A549 (cell line): ENCODE data around the gene CFD. TPM values are rescaled to one million over a fixed set of nuclear protein-coding genes. Genes with fewer than 3 reads are reported as not detected.

Source experiments
- ATAC-seq, 2 experiments: fragments of 200-7000 bp in 1 of 2; fragments of >200 bp in 1 of 2; cut with Nextera tagmentation in 1 of 2; cut with Tn5 transposase in 1 of 2; 3 replicates each; pipeline versions ENCODE4 v1.8.0 to v1.9.1; 2018 to 2020; ENCODE audit warnings: mild to moderate bottlenecking in 1 of 2, moderate library complexity in 1 of 2
- CTCF ChIA-PET: fragments of 300-600 bp; sonication (Branson Sonifier 250); formaldehyde crosslinking; extraction: SDS; loops from one replicate; lab custom pipeline; 2021; ENCODE audit warnings: antibody characterized with exemption, inconsistent platforms; lab: Yijun Ruan, JAX
- POLR2A ChIA-PET: fragments of 350-600 bp; formaldehyde crosslinking; extraction: SDS; loops from one replicate; lab custom pipeline; 2021; ENCODE audit warnings: antibody characterized with exemption, inconsistent platforms; lab: Yijun Ruan, JAX
- DNase-seq, 2 experiments: peaks; one replicate each; pipeline versions ENCODE4 v3.0.0 to v3.0.0-alpha.2; 2011 to 2016; ENCODE audit warnings: low read depth in 1 of 2, low spot score in 1 of 2
- FAIRE-seq: peaks from 2 replicates; lab custom pipeline; 2011; peaks lifted over from hg19 to GRCh38; lab: Jason Lieb, UNC
- H3K27ac ChIP-seq, 2 experiments: fragments of >200 bp; sonication (Bioruptor Twin); formaldehyde crosslinking; 3 replicates each; pipeline ENCODE4 v1.5.1; 2016 to 2017
- H3K4me1 ChIP-seq: fragments of >200 bp; sonication (Bioruptor Twin); formaldehyde crosslinking; 3 replicates; pipeline ENCODE4 v1.6.1; 2016
- H3K4me2 ChIP-seq: fragments of >200 bp; sonication (Bioruptor Twin); formaldehyde crosslinking; 3 replicates; pipeline ENCODE4 v1.6.1; 2016
- H3K4me3 ChIP-seq: fragments of >200 bp; sonication (Bioruptor Twin); formaldehyde crosslinking; 3 replicates; pipeline ENCODE4 v1.5.1; 2016
- H3K9me3 ChIP-seq: fragments of >200 bp; sonication (Bioruptor Twin); formaldehyde crosslinking; 3 replicates; pipeline ENCODE4 v1.6.1; 2016
- CBX8 ChIP-seq: fragments of 200-600 bp; sonication (generic); IDR thresholded peaks from 2 replicates; pipeline ENCODE4 v1.6.1; 2016
- CHD4 ChIP-seq: fragments of 200-600 bp; sonication (generic); IDR thresholded peaks from 2 replicates; pipeline ENCODE4 v1.6.1; 2016; ENCODE audit warnings: antibody characterized with exemption, mild to moderate bottlenecking, borderline replicate concordance
- EHMT2 ChIP-seq: fragments of 200-600 bp; sonication (generic); IDR thresholded peaks from 2 replicates; pipeline ENCODE4 v1.6.1; 2016; ENCODE audit warnings: antibody characterized with exemption, low read depth, mild to moderate bottlenecking, moderate library complexity
- ESRRA ChIP-seq: fragments of 150-350 bp; IDR thresholded peaks from 2 replicates; pipeline ENCODE4 v1.6.1; 2014; ENCODE audit warnings: mild to moderate bottlenecking, low read length, borderline replicate concordance
- FOSB ChIP-seq: fragments of 250-450 bp; sonication (Bioruptor Pico); IDR thresholded peaks from 2 replicates; pipeline ENCODE4 v1.5.0; 2020; ENCODE audit warnings: mild to moderate bottlenecking, moderate library complexity
- FOSL2 ChIP-seq, 2 experiments: fragments of 450-650 bp in 1 of 2; fragments of >200 bp in 1 of 2; sonication (Bioruptor Twin) in 1 of 2; formaldehyde crosslinking; IDR thresholded peaks; 2 replicates each; pipeline versions ENCODE4 v1.5.0 to v1.6.1; 2016 to 2020; ENCODE audit warnings: mild to moderate bottlenecking in 1 of 2, moderate library complexity in 1 of 2
- FOXS1 ChIP-seq: fragments of 250-450 bp; sonication (Bioruptor Pico); IDR thresholded peaks from 2 replicates; pipeline ENCODE4 v1.5.0; 2020; ENCODE audit warnings: mild to moderate bottlenecking, moderate library complexity
- HOXB13 ChIP-seq: fragments of 250-450 bp; sonication (Bioruptor Pico); IDR thresholded peaks from 2 replicates; pipeline ENCODE4 v1.5.0; 2020; ENCODE audit warnings: low read depth, mild to moderate bottlenecking, moderate library complexity
- KDM1A ChIP-seq: fragments of 200-600 bp; sonication (generic); IDR thresholded peaks from 2 replicates; pipeline ENCODE4 v1.6.1; 2016; ENCODE audit warnings: low read depth, mild to moderate bottlenecking
- KDM5A ChIP-seq: fragments of 200-600 bp; sonication (generic); IDR thresholded peaks from 2 replicates; pipeline ENCODE4 v1.6.1; 2016; ENCODE audit warnings: antibody characterized with exemption, mild to moderate bottlenecking
- PHF8 ChIP-seq: fragments of 200-600 bp; sonication (generic); IDR thresholded peaks from 2 replicates; pipeline ENCODE4 v1.6.1; 2016; ENCODE audit warnings: low read depth, mild to moderate bottlenecking, antibody characterized with exemption, moderate library complexity, borderline replicate concordance
- POLR2A ChIP-seq: IDR thresholded peaks from 2 replicates; pipeline ENCODE4 v1.6.1; 2012; ENCODE audit warnings: mild to moderate bottlenecking, low read length
- POLR2AphosphoS2 ChIP-seq: conservative IDR thresholded peaks from 2 replicates; pipeline ENCODE4 v1.6.1; 2012; ENCODE audit warnings: low read length, improper control_type of control experiment, inconsistent platforms
- RARB ChIP-seq: fragments of 250-450 bp; sonication (Bioruptor Pico); IDR thresholded peaks from 2 replicates; pipeline ENCODE4 v1.8.0; 2021; ENCODE audit warnings: mild to moderate bottlenecking, moderate library complexity
- RCOR1 ChIP-seq: fragments of 150-350 bp; IDR thresholded peaks from 2 replicates; pipeline ENCODE4 v1.6.1; 2014; ENCODE audit warnings: antibody characterized with exemption, low read length, low read depth
- RFX5 ChIP-seq: fragments of 450-650 bp; IDR thresholded peaks from 2 replicates; pipeline ENCODE4 v1.7.1; 2014; ENCODE audit warnings: antibody characterized with exemption, mild to moderate bottlenecking, moderate library complexity
- TFCP2L1 ChIP-seq: fragments of 250-450 bp; sonication (Bioruptor Pico); IDR thresholded peaks from 2 replicates; pipeline ENCODE4 v1.5.0; 2021; ENCODE audit warnings: mild to moderate bottlenecking
- WGBS: methylation state at CpG from one replicate; pipeline ENCODE4 v1.1.6; 2017; ENCODE audit errors: missing lambda C conversion rate; 5-methylcytosine and 5-hydroxymethylcytosine counted together
- polyA plus RNA-seq, 4 experiments: library from polyadenylated mRNA; depleted of rRNA in 3 of 4; stranded (reverse); fragments of >200 nt; fragmentation: RNase III in 1 of 4; extraction: RNeasy Plus Mini Kit Qiagen cat#74134 plus additional on column Dnase treatment in 1 of 4; gene quantifications; 2 replicates in 3 of 4; 3 replicates in 1 of 4; pipeline ENCODE4 v1.2.3, GENCODE V29; 2011 to 2017
- TF ChIP-seq, protein P1 (sequence below): fragments of 250-450 bp; sonication (Bioruptor Pico); IDR thresholded peaks from 2 replicates; pipeline ENCODE4 v1.5.0; 2021; ENCODE audit warnings: mild to moderate bottlenecking, moderate library complexity, borderline replicate concordance
- TF ChIP-seq, protein P2 (sequence below): fragments of >200 bp; sonication (Bioruptor Twin); formaldehyde crosslinking; IDR thresholded peaks from 3 replicates; pipeline ENCODE4 v1.5.1; 2016
- TF ChIP-seq, protein P3 (sequence below): fragments of 200-600 bp; sonication (generic); IDR thresholded peaks from 2 replicates; pipeline ENCODE4 v1.6.1; 2016; ENCODE audit warnings: antibody characterized with exemption, mild to moderate bottlenecking, moderate library complexity

The CFD gene
- polyA plus RNA-seq, 2 of the 4 experiments (the other 2 are of a cell fraction): 7.6 to 14.3 TPM

DNA sequence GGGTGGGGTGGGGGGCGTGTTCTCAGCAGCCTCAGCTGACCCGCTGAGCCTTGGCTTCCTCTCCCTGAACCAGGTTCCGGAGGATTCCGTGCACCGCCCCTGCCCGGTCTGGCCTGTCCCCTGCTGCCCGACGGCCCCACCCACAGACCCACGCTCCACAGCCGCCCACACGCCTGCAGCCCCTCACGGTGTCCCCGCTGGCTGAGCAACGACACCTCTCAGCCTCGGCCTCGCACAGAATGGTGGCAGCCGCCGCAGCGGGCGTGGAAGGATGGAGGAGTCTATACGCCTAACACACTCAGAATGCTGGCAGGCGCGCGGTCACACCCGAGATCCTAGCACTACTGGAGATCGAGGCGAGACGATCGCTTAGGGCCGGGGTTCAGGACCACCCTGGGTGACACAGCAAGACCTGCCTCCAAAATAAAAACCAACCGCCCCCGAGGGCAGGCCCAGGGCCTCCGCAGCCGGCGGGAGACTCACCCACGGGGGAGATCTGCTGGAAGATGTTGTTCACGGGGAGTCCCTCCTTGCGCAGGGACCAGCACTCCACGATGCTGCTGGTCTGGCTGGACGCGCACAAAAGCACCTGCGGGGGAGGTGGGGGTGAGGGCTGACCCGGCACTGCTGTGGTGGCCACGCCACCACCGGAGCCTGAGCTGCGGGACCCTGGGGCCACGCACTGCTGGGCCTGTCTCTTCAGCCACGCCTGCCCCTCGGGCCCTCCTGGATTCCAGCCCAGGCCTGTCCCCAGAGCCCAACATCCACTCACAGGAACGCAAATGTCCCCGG is 25.2 kb downstream of the CFD start:
- DNase-seq: no peak
- Histone ChIP-seq H3K4me3 (no peak overlapping the region), H3K9me3 (no peaks in the 10 kb centered on the region), H3K4me1 (no peaks in the 10 kb centered on the region), H3K27ac (no peak overlapping the region), H3K4me2 (no peak overlapping the region)
- ATAC-seq: no peak
- FAIRE-seq: no peak
- WGBS: 95% methylated on average over 27 of the region's 51 CpGs
- POLR2A ChIA-PET: no interaction called here
- TF ChIP-seq RFX5 (no peak), RARB (CRISPR knock-in tag) (no peak), CBX8 (no peak), POLR2AphosphoS2 (no peak), PHF8 (no peak), TFCP2L1 (CRISPR knock-in tag) (no peak), HOXB13 (CRISPR knock-in tag) (no peak), EHMT2 (no peak), FOSL2 (IDR thresholded peaks at IDR 0.05) (no peak), FOSL2 (CRISPR knock-in tag; IDR thresholded peaks at IDR 0.05) (no peak), FOSB (CRISPR knock-in tag) (no peak), CHD4 (no peak), KDM1A (no peak), POLR2A (no peak), FOXS1 (CRISPR knock-in tag) (no peak)
- TF ChIP-seq, protein P1, sequence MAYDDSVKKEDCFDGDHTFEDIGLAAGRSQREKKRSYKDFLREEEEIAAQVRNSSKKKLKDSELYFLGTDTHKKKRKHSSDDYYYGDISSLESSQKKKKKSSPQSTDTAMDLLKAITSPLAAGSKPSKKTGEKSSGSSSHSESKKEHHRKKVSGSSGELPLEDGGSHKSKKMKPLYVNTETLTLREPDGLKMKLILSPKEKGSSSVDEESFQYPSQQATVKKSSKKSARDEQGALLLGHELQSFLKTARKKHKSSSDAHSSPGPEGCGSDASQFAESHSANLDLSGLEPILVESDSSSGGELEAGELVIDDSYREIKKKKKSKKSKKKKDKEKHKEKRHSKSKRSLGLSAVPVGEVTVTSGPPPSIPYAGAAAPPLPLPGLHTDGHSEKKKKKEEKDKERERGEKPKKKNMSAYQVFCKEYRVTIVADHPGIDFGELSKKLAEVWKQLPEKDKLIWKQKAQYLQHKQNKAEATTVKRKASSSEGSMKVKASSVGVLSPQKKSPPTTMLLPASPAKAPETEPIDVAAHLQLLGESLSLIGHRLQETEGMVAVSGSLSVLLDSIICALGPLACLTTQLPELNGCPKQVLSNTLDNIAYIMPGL (CRISPR knock-in tag): no peak
- CTCF ChIA-PET: no interaction called here

DNA sequence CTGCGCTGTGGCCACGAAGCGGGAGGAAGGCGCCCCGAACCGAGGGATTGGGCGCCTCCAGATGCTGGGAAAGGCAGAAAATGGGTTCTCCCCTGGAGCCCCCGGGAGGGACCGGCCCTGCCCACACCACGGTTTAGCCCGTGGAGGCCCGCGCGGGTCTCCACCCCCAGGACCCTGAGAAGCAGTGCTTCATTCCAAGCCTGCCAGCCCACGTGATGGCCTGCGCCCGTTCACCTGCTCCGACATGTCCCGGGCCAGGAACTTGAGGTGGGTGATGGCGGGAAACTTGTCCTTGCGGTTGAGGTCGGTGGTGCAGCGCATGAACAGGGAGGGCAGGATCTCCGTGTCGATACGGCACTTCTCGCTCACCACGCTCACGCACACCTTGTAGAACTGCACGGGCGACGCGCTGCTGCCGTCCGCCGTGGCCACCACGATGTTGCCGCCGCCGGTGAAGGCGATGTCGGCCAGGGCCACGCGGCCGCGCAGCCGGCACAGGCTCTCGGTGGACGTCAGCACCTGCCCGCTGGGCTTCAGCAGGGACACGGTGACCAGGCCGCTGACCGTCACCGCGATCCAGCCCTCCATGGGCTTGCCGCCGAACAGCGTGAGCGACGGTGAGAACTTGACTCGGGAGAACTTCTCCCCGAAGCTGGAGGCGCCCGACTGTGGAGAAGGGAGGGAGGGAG is 26.2 kb downstream of the CFD start:
- Histone ChIP-seq H3K27ac (no peak overlapping the region), H3K4me2 (no peak overlapping the region), H3K4me3 (no peak overlapping the region), H3K4me1 (no peaks in the 10 kb centered on the region), H3K9me3 (no peaks in the 10 kb centered on the region)
- ATAC-seq (no peak), FAIRE-seq (no peak), DNase-seq (no peak)
- WGBS: 96% methylated on average over 40 of the region's 64 CpGs
- TF ChIP-seq RFX5 (no peak), PHF8 (no peak), RCOR1 (no peak), ESRRA (no peak), EHMT2 (no peak), FOSL2 (IDR thresholded peaks at IDR 0.05) (no peak), FOSL2 (CRISPR knock-in tag; IDR thresholded peaks at IDR 0.05) (no peak), KDM5A (no peak)
- TF ChIP-seq, protein P2, sequence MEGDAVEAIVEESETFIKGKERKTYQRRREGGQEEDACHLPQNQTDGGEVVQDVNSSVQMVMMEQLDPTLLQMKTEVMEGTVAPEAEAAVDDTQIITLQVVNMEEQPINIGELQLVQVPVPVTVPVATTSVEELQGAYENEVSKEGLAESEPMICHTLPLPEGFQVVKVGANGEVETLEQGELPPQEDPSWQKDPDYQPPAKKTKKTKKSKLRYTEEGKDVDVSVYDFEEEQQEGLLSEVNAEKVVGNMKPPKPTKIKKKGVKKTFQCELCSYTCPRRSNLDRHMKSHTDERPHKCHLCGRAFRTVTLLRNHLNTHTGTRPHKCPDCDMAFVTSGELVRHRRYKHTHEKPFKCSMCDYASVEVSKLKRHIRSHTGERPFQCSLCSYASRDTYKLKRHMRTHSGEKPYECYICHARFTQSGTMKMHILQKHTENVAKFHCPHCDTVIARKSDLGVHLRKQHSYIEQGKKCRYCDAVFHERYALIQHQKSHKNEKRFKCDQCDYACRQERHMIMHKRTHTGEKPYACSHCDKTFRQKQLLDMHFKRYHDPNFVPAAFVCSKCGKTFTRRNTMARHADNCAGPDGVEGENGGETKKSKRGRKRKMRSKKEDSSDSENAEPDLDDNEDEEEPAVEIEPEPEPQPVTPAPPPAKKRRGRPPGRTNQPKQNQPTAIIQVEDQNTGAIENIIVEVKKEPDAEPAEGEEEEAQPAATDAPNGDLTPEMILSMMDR: no peak
- TF ChIP-seq, protein P3, sequence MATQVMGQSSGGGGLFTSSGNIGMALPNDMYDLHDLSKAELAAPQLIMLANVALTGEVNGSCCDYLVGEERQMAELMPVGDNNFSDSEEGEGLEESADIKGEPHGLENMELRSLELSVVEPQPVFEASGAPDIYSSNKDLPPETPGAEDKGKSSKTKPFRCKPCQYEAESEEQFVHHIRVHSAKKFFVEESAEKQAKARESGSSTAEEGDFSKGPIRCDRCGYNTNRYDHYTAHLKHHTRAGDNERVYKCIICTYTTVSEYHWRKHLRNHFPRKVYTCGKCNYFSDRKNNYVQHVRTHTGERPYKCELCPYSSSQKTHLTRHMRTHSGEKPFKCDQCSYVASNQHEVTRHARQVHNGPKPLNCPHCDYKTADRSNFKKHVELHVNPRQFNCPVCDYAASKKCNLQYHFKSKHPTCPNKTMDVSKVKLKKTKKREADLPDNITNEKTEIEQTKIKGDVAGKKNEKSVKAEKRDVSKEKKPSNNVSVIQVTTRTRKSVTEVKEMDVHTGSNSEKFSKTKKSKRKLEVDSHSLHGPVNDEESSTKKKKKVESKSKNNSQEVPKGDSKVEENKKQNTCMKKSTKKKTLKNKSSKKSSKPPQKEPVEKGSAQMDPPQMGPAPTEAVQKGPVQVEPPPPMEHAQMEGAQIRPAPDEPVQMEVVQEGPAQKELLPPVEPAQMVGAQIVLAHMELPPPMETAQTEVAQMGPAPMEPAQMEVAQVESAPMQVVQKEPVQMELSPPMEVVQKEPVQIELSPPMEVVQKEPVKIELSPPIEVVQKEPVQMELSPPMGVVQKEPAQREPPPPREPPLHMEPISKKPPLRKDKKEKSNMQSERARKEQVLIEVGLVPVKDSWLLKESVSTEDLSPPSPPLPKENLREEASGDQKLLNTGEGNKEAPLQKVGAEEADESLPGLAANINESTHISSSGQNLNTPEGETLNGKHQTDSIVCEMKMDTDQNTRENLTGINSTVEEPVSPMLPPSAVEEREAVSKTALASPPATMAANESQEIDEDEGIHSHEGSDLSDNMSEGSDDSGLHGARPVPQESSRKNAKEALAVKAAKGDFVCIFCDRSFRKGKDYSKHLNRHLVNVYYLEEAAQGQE: no peak
- ChIA-PET CTCF (no interaction called here), POLR2A (no interaction called here)
